GM21390 (cell line): ENCODE data around the gene PAM16.
A peak's percentile ranks its signal among the peaks of the same experiment; 100 is the strongest.

Source experiments
- ATAC-seq: cut with Tn5 transposase; IDR thresholded peaks from one replicate; pipeline ENCODE4 v1.9.1; 2021; ENCODE audit not compliant: unreplicated experiment

Gene PAM16

GRCh38 chr16:4307215-4308037, 43.7 kb downstream of the PAM16 start:
- peak; percentile 89 for ATAC-seq

DNA sequence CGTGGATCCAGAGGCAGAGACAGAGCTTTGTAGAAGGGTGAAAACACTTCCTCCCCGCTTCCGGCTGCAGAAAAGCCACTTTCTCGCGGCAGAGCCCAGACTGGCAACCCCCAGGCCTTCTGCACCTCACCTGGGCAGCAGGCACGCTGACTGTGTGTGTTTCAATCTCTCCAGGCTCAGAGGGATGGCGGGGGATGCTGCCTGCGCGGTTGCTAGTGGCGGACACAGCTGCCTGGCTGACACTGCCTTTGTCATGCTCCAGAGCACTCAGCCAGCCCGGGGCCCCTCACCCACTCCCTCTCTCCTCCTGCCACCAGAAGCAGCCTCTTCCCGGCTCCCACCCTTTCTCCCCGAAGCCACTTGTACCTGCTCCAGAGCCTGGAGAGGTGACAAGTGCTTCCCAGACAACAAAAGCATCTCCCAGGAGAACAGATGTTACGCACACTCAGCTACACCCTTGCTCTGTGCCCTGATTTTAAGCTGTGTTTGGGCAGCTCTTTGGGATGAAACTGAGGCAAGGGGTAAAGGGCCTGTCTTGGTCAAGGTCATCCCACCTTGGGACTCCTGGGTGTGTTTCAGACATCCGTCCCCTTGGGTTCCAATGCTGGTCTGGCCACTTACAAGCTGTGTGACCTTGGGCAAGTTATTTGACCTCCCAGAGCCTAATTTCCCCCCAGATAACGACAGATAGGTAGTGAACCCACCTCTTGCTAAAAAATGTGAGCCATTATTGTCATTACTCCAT, 44.5 kb downstream of the PAM16 start:
- no peak for ATAC-seq

GRCh38 chr16:4303973-4304372, 47.1 kb downstream of the PAM16 start:
- ATAC-seq: no peak

GRCh38 chr16:4301968-4302367, 49.2 kb downstream of the PAM16 start:
- no peak for ATAC-seq

- ATAC-seq: no peak
These were observed 49.9 kb downstream of the PAM16 start for GRCh38 chr16:4301177-4301576.

DNA sequence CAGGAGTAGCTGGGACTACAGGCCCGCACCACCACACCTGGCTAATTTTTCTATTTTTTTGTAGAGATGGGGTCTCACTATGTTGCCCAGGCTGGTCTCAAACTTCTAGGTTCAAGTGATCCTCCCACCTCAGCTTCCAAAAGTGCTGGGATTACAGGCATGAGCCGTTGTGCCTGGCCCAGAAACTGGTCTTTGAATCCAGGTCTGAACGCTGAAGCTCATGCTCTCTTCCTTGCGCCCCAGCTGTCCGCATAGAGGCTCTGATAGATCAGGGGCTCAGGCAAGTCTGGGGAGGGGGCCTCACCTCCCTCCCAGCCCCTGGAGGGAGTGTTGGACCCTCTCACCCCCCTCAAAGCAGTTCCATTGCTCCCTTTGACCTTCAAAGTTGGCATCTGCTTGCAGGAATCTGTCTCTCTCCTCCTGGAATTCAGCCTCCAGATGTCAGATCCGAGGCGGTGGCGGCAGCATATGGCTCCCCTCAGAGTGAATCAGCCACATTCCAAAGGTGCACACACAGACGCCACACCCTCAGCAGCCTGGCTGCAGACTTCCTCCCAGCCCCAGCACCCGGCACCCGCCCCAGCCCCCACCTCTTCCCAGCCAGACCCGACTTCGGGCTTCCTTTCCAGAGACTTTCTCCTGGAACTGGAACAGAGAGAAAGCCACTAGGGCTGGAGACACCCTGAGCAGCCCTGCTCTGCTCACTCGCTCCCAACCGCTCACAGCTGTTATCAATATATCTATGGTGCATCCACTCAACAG, 52.2 kb downstream of the PAM16 start:
- no peak for ATAC-seq

DNA sequence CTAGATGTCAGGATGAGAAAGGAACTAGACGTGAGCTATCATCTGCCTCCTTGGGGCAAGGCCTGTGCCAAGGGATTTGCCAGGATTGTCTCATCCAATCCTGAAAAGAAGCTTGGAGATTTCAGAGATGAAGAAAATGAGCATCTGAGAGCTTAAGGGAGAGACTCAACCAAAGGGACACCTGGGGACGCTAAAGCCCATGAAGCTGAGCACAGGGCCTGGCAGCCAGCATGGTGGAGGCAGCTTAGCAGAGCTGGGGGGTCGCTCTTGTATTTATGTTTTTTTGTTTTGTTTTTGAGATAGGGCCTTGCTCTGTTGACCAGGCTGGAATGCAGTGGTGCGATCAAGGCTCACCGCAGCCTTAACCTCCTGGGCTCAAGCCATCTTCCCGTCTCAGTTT, 53.6 kb downstream of the PAM16 start:
- ATAC-seq: no peak

DNA sequence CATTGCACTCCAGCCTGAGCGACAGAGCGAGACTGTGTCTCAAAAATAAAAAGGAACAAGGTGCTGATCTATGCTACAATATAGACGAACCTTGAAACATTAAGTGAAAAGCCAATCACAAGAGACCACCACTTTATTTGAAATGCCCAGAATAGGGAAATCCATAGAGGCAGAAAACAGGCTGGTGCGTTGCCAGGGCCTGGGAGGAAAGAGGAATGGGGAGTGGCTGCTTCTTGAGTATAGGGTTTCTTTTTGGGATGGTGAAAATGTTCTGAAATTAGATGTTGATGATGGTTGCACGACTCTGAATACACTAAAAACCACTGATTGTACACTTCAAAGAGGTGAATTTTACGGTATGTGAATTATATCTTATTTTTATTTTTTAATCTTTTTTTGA, 55.5 kb downstream of the PAM16 start:
- ATAC-seq: no peak

GRCh38 chr16:4293822-4294457, 57.2 kb downstream of the PAM16 start:
- no peak for ATAC-seq

DNA sequence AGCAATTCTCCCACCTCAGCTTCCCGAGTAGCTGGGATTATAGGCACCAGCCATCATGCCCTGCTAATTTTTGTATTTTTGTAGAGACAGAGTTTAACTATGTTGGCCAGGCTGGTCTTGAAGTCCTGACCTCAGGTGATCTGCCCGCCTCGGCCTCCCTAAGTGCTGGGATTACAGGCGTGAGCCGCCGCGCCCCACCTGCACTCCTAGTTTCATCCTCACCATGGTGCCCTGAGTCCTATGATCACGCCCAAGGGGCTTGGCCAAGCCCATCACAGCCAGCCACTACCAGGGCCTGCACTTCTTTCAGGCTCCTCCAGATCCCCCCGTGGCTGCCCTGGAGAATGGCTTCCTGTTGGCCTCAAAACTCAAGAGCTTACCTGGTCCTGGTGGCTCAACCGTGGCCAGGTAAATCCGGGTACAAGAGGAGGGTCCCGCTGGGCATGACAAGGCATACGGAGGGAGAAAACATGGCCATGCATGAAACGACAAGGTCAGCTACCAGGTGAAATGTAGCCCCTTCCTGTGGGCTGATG, 57.9 kb downstream of the PAM16 start:
- no peak for ATAC-seq

DNA sequence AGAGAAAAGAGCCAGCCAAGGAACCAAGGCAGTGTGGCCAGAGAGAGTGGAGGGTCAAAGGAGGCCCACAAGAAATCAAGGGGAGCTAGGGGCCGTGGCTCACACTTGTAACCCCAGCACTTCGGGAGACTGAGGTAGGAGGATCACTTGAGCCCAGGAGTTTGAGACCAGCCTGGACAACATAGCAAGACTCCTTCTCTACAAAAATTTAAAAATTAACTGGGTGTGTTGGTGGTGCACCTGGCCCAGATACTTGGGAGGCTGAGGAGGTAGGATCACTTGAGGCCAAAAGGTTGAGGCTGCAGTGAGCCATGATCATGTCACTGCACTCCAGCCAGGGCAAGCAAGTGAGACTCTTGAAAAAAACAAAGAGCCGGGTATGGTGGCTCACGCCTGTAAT, 59.4 kb downstream of the PAM16 start:
- ATAC-seq: no peak
